ENCODE results near the gene CD28.

GRCh38 chr2:203732953-203733510 lies 26.6 kb downstream of the CD28 start:
- TF ChIP-seq CTCF (IDR thresholded peaks at IDR 0.05) (no peak), POLR2AphosphoS5 (IDR thresholded peaks at IDR 0.05; ENCODE audit: insufficient read depth in 1 of 2, low read depth in 1 of 2) (no peak), POLR2A (IDR thresholded peaks at IDR 0.05) (no peak)

All from vagina (tissue), 2 donors.